ENCODE results near the gene SMARCA4.

Gene SMARCA4

DNA sequence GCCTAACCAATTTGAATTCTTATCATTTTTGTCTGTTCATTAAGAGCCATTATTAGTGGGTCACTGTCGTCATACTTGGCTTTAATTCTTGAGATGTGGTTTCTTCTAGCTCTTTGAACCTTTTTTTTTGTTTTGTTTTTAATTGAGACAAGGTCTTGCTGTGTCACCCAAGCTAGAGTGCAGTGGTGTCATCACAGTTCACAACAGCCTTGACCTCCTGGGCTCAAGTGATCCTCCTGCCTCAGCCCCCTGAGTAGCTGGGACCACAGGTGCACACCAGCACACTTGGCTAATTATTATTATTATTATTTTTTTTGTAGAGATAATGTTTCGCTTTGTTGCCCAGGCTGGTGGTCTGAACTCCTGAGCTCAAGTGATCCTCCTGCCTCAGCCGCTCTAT, 102.6 kb downstream of the SMARCA4 start:
- TF ChIP-seq GATA3 (IDR thresholded peaks at IDR 0.05; ENCODE audit: low read depth, low read length) (no peak), GATA2 (IDR thresholded peaks at IDR 0.05; ENCODE audit: low read depth, low read length) (no peak)

DNA sequence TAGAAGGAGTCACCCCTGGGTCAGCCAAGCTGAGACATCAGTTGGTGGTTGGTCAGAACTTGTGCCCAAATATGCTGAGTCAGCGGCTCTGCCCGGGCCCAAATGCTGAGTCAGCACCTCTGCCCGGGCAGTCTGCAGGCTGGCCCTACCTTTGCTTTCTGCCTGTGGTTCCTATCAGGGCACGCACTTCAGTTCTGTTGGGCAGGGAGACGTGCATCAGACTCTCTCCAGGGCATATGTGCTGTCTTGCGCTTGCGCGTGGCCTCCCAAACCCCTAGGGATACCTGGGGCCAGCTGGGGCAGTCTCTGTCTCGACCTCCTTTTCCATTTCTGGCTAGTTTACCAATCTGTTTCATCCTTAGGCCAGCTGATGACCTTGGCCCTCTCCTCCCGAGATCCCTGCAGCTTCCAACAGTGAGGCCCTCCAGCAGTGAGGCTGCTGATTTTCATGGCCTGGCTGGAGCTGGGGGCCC, 104.0 kb downstream of the SMARCA4 start:
- TF ChIP-seq GATA2 (IDR thresholded peaks at IDR 0.05; ENCODE audit: low read depth, low read length), result no peak
- TF ChIP-seq GATA3 (IDR thresholded peaks at IDR 0.05; ENCODE audit: low read depth, low read length), result no peak

DNA sequence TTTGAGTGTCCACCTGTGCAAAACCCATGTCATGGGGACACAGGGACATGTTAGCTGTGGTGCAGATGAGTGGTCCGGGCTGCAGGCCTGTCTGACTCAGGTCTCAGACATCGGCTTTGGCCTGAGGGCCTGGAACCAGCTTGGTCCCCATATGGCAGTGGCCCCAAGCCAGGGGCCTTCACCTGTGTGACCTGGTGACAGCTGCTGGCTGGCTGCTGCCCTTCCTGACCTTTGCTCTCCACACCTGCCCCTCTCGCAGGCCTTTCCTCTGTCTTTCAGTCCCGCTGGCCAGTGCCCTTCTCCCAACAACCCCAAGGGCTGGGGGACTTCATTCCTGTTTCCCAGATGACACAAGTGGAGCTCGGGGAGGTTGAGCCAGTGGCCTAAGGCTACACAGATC, 105.5 kb downstream of the SMARCA4 start:
- TF ChIP-seq GATA3 (IDR thresholded peaks at IDR 0.05; ENCODE audit: low read depth, low read length), result no peak
- no peak for TF ChIP-seq GATA2 (IDR thresholded peaks at IDR 0.05; ENCODE audit: low read depth, low read length)

DNA sequence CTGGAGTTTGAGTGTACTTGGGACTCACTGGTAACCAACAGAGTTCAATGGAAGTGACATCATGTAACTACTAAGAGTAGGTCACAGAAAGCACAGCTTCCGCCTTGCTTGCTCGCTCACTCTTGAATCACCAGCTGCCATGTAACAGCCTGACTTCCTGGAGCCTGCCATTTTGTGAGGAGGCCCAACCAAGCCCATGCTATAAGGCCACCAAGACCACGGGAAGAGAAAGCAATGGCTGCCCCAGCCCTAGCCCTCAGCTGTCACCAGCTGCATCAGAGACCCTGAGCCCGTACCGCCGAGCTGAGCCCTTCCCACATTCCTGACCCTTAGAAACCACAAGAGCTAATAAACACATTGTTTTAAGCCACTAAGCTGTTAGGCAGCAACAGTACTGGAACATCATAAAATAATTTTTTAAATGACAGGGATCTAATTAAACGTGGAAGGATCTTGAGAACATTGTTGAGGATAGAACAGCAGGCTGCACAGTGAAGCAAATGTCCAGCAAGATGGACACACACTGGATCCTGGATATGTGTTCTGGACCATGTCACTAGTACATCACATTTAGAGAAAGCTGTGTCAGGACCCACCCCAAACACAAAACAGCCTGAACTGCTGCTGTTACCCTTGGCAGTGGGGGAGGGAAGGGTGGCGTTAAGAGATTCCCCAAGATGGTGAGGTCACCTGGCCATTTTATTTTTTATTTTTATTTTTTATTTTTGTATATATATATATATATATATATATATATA, 106.7 kb downstream of the SMARCA4 start:
- TF ChIP-seq GATA2 (IDR thresholded peaks at IDR 0.05; ENCODE audit: low read depth, low read length), result no peak
- TF ChIP-seq GATA3 (IDR thresholded peaks at IDR 0.05; ENCODE audit: low read depth, low read length), result no peak

DNA sequence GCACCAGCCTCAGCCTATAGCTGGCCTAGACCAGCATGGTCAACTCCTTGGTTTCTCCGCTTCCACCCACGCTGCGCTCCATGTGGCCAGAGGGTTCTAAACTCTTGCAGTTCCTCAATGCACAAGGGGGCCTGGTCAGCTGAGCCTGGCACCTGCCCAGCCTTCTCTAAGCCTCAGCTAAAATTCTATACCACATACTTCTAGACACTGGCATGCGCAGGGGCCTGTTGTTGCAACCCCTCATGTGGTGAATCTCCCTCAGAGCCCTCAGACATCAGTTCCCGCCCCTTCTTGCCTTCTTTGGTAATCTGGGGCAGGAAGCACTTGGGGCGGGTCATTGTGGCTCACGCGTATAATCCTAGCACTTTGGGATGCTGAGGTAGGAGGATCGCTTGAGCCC, 108.7 kb downstream of the SMARCA4 start:
- TF ChIP-seq GATA3 (IDR thresholded peaks at IDR 0.05; ENCODE audit: low read depth, low read length) (no peak), GATA2 (IDR thresholded peaks at IDR 0.05; ENCODE audit: low read depth, low read length) (no peak)

DNA sequence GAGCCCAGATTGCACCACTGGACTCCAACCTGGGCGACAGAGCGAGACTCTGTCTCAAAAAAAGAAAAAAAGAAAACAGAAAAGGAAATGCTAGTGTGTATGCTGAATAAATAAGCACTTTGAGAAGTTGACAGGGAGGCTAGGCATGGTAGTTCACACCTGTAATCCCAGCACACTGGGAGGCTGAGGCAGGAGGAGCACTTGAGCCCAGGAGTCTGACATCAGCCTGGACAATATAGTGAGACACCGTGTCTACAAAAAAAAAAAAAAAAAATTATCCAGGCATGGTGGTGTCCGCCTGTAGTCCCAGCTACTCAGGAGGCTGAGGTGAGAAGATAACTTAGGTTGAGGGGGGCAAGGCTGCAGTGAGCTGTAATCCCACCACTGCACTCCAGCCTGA, 109.3 kb downstream of the SMARCA4 start:
- TF ChIP-seq GATA2 (IDR thresholded peaks at IDR 0.05; ENCODE audit: low read depth, low read length) (no peak), GATA3 (IDR thresholded peaks at IDR 0.05; ENCODE audit: low read depth, low read length) (no peak)

DNA sequence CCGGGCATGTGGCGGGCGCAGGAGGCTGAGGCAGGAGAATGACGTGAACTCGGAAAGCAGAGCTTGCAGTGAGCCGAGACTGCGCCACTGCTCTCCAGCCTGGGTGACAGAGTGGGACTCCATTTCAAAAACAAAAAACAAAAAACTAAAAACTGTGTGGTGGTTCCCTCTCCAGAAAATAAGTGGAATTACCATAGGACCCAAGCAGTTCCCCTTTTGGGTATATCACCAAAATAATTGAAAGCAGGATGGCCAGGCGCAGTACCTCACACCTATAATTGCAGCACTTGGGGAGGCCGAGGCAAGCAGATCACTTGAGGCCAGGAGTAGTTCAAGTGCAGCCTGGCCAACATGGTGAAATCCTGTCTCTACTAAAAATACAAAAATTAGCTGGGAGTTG, 112.7 kb downstream of the SMARCA4 start:
- no peak for TF ChIP-seq GATA2 (IDR thresholded peaks at IDR 0.05; ENCODE audit: low read depth, low read length)
- no peak for TF ChIP-seq GATA3 (IDR thresholded peaks at IDR 0.05; ENCODE audit: low read depth, low read length)

DNA sequence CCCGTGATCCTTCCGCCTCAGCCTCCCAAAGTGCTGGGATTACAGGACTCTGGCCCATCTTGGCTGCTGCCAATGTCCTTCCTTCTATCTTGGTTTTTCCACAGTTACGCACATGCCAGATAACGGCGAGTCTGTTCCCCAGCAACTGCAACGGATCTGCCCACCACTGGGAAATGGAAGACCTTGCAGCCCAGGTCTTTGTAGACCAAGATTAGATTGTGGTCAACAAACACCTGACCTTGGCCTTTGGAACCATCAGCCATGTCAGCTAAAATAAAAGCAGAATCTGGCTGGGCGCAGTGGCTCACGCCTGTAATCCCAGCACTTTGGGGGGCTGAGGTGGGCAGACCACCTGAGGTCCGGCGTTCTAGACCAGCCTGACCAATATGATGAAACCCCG, 118.1 kb downstream of the SMARCA4 start:
- TF ChIP-seq GATA3 (IDR thresholded peaks at IDR 0.05; ENCODE audit: low read depth, low read length) (no peak), GATA2 (IDR thresholded peaks at IDR 0.05; ENCODE audit: low read depth, low read length) (no peak)

DNA sequence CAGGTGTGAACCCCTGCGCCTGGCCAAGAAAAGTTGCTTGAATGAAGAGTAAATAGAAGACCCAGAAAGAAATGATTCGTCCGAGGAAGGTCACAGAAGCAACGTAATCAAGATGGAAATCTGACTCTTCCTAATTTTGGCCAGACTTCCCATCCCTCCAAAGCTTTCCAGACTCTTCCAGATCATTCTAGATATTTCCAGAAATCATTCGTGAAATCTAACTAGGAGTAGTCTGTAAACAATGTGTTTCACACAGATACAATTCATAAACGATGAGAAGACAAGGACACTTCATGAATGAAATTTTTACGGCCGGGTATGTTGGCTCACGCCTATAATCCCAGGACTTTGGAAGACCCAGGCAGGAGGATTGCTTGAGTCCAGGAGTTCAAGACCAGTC, 119.2 kb downstream of the SMARCA4 start:
- TF ChIP-seq GATA3 (IDR thresholded peaks at IDR 0.05; ENCODE audit: low read depth, low read length) (no peak), GATA2 (IDR thresholded peaks at IDR 0.05; ENCODE audit: low read depth, low read length) (no peak)

DNA sequence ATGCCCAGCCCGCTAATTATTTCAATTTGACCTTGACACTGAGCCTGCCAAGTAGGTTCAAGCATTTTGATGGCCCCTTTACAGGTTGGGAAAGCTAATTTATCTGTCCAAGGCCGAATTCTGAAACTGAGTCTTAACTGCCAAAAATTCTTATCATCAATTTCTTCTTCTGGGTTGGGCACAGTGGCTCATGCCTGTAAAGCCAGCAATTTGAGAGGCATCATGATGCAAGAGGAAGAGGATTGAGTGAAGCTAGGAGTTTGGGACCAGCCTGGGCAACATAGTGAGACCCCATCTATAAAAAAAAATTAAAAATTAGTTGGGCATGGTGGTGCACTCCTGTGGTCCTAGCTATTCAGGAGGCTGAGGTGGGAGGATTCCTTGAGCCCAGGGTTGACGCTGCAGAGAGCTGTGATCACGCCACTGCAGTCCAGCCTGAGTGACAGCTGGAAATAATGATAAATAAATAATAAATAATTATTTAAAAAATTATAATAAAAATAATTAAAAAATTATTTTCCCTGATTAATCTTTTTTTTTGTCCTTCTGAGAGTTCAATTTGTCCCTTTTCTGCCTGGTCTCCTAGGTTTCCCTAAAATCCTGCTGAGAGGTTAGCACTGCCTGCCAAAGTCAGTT, 127.2 kb downstream of the SMARCA4 start:
- TF ChIP-seq GATA3 (IDR thresholded peaks at IDR 0.05; ENCODE audit: low read depth, low read length) (no peak), GATA2 (IDR thresholded peaks at IDR 0.05; ENCODE audit: low read depth, low read length) (no peak)

DNA sequence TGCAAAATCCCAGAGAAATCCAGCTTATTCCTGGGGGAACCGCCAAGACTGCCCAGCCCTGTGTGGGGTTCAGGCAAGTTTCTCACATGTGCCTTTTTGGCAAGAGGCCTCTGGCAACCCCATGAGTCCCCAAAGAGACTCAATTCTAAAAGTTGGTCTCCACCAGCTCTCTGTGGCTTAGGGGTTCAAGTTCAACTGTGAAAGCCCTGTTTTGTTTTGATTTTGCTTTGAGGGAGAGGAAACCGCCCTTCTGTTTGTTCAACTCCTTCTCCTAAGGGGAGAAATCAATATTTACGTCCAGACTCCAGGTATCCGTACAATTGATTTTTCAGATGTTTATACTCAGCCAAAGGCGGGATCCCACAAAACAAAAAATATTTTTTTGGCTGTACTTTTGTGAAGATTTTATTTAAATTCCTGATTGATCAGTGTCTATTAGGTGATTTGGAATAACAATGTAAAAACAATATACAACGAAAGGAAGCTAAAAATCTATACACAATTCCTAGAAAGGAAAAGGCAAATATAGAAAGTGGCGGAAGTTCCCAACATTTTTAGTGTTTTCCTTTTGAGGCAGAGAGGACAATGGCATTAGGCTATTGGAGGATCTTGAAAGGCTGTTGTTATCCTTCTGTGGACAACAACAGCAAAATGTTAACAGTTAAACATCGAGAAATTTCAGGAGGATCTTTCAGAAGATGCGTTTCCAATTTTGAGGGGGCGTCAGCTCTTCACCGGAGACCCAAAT, 127.8 kb downstream of the SMARCA4 start:
- TF ChIP-seq GATA3 (IDR thresholded peaks at IDR 0.05; ENCODE audit: low read depth, low read length) (no peak), GATA2 (IDR thresholded peaks at IDR 0.05; ENCODE audit: low read depth, low read length) (no peak)

DNA sequence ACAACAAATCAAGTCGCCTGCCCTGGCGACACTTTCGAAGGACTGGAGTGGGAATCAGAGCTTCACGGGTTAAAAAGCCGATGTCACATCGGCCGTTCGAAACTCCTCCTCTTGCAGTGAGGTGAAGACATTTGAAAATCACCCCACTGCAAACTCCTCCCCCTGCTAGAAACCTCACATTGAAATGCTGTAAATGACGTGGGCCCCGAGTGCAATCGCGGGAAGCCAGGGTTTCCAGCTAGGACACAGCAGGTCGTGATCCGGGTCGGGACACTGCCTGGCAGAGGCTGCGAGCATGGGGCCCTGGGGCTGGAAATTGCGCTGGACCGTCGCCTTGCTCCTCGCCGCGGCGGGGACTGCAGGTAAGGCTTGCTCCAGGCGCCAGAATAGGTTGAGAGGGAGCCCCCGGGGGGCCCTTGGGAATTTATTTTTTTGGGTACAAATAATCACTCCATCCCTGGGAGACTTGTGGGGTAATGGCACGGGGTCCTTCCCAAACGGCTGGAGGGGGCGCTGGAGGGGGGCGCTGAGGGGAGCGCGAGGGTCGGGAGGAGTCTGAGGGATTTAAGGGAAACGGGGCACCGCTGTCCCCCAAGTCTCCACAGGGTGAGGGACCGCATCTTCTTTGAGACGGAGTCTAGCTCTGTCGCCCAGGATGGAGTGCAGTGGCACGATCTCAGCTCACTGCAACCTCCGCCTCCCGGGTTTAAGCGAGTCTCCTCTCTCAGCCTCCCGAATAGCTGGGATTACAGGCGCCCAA, 128.6 kb downstream of the SMARCA4 start, which contains the start of gene LDLR:
Gene LDLR (plus strand): TSS at position 210 of the 760 bp plus-strand sequence. CDS start 86 bp downstream, at position 296.
- no peak for TF ChIP-seq GATA3 (IDR thresholded peaks at IDR 0.05; ENCODE audit: low read depth, low read length)
- no peak for TF ChIP-seq GATA2 (IDR thresholded peaks at IDR 0.05; ENCODE audit: low read depth, low read length)

DNA sequence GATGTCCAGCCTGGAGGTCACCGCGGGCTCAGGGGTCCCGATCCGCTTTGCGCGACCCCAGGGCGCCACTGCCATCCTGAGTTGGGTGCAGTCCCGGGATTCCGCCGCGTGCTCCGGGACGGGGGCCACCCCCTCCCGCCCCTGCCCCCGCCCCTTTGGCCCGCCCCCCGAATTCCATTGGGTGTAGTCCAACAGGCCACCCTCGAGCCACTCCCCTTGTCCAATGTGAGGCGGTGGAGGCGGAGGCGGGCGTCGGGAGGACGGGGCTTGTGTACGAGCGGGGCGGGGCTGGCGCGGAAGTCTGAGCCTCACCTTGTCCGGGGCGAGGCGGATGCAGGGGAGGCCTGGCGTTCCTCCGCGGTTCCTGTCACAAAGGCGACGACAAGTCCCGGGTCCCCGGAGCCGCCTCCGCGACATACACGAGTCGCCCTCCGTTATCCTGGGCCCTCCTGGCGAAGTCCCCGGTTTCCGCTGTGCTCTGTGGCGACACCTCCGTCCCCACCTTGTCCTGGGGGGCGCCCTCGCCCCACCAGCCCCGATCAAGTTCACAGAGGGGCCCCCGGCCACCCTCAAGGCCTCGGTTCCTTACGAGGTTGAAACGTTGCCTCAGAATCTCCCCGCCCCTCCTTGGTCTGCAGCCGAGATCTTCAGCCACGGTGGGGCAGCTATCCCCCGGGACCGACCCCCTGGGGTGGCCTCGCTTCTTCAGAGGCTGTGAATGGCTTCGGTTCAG, 129.6 kb downstream of the SMARCA4 start:
- TF ChIP-seq GATA2 (IDR thresholded peaks at IDR 0.05; ENCODE audit: low read depth, low read length) (no peak), GATA3 (IDR thresholded peaks at IDR 0.05; ENCODE audit: low read depth, low read length) (no peak)

Measured in SH-SY5Y (cell line).